GM12865 (cell line): ENCODE data around the gene OSTM1.

Experiments used
- DNase-seq: peaks from one replicate; pipeline ENCODE4 v3.0.0; 2010; ENCODE audit warnings: low read depth
- H3K4me3 ChIP-seq: 2 replicates; pipeline ENCODE4 v1.5.1; 2011; ENCODE audit warnings: mild to moderate bottlenecking, low read depth, low read length, control low read depth
- TF ChIP-seq, protein P1 (sequence below): IDR thresholded peaks from 2 replicates; pipeline ENCODE4 v1.5.1; 2011; ENCODE audit warnings: low read length, control low read depth, low read depth, inconsistent platforms; ENCODE audit not compliant: insufficient read depth; ENCODE audit errors: missing control alignments

Gene OSTM1

GRCh38 chr6:108118810-108119768 lies 44.5 kb upstream of the OSTM1 start:
- no peak for DNase-seq
- peak overlapping the region; percentile 38 for H3K4me3 ChIP-seq
- TF ChIP-seq, protein P1, sequence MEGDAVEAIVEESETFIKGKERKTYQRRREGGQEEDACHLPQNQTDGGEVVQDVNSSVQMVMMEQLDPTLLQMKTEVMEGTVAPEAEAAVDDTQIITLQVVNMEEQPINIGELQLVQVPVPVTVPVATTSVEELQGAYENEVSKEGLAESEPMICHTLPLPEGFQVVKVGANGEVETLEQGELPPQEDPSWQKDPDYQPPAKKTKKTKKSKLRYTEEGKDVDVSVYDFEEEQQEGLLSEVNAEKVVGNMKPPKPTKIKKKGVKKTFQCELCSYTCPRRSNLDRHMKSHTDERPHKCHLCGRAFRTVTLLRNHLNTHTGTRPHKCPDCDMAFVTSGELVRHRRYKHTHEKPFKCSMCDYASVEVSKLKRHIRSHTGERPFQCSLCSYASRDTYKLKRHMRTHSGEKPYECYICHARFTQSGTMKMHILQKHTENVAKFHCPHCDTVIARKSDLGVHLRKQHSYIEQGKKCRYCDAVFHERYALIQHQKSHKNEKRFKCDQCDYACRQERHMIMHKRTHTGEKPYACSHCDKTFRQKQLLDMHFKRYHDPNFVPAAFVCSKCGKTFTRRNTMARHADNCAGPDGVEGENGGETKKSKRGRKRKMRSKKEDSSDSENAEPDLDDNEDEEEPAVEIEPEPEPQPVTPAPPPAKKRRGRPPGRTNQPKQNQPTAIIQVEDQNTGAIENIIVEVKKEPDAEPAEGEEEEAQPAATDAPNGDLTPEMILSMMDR = no peak

DNA sequence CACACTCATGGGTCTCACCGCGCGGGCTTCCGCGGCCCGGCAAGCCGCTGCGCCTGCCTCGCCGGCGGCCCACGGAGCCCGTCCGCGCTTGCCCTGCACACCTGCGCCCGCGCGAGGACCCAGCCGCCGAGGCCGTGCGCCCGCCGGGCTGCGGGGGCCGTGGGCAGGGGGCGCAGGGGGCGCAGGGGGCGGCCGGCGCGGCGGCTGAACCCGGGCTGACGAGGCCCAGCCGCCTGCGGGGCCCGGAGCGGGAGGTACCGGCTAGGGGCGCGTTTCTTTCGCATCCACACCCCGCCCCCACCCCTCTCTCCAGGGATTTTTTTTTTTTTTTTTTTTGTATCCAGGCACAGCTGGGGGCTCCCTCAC lies 43.8 kb upstream of the OSTM1 start:
- H3K4me3 ChIP-seq = peak overlapping the region; percentile 44
- DNase-seq = no peak
- TF ChIP-seq, protein P1 = no peak

DNA sequence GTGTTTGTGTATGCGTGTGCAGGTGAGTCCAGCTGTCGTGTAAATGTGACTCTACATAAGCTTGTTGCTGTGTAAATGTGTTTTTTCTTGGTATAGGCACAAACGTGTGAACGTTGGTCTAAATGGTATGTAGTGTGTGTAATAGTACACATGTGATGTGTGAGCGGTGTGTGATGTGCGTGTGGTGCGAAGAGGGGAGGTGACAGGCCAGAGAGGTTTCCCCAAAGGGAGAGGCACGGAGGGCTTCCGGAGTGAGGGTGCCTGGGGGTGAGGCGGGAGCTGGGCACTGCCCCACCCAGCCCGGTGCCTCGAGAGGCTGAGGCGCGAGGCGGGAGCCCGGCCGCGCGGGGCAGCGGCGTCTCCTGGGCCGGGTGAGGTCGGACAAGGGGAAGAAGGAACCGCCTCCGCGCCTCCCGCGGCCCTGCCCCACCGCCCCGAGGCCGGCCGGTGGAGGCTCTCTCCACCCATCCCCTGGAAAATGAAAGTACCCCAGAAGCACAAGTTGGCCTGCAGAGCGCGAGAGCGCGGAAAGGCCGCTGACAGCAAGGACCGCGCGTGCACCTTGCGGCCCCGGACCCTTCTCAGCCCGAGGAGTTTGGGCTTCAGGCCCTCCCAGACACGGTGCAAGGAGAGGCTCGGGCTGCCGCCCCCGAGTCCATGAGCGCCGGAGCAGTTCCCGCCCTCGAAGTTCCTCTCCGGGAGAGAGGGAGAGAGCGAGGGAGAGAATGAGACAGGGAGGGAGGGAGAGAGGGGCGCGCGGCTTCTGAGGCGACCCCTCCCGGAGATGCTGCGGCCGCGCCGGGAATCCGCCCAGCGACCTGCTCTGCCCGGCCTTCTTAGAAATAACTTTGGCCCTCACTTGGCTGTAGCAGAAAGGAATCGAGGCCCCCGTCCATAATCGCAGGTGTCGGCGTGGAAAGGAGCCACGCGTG lies 43.2 kb upstream of the OSTM1 start:
- peak; percentile 50 for DNase-seq
- H3K4me3 ChIP-seq = peak overlapping the region; percentile 44
- TF ChIP-seq, protein P1 = no peak

GRCh38 chr6:108116546-108117426 lies 42.2 kb upstream of the OSTM1 start:
- H3K4me3 ChIP-seq = no peak overlapping the region; the same call in 1 of the 2 replicates
- no peak for DNase-seq
- TF ChIP-seq, protein P1 = no peak

DNA sequence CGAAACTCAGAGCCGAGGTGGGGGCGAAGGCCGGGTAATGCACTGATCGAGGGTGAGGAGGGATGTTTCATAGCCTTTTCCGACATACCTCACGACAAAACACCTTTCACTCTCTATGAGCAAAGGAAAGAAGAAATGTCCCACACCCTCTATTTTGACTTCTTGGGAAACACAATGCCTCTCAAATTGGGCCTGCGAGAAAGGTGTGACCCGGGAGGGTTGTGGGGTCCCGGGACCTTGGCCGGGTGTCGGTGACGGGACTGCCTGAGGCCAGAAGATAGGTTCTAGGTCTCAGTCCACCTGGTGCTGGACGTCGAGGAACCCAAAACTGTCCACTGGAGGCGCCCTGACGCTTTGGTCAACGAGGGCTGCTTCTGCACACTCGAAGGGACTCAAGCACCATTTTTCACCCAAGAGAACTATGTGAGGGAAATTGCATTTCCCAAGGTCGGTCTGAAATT lies 41.1 kb upstream of the OSTM1 start:
- H3K4me3 ChIP-seq = no peak overlapping the region
- peak; percentile 35 for DNase-seq
- TF ChIP-seq, protein P1 = peak; percentile 42

GRCh38 chr6:108114841-108115597 lies 40.5 kb upstream of the OSTM1 start:
- TF ChIP-seq, protein P1 = no peak
- H3K4me3 ChIP-seq = no peak overlapping the region
- no peak for DNase-seq
